GM12865 (cell line): Measurements from ENCODE around the gene KLHL29.
"Not testable (repeated sequence)": the region's sequence is repeated elsewhere in the genome, so short reads cannot be mapped to it uniquely, and the experiment has no call there.

Experiments used
- DNase-seq: peaks from one replicate; pipeline ENCODE4 v3.0.0; 2010; ENCODE audit warnings: low read depth
- H3K4me3 ChIP-seq: 2 replicates; pipeline ENCODE4 v1.5.1; 2011; ENCODE audit warnings: mild to moderate bottlenecking, low read depth, low read length, control low read depth
- CTCF ChIP-seq: IDR thresholded peaks from 2 replicates; pipeline ENCODE4 v1.5.1; 2011; ENCODE audit warnings: low read length, control low read depth, low read depth, inconsistent platforms; ENCODE audit not compliant: insufficient read depth; ENCODE audit errors: missing control alignments

The KLHL29 gene

GRCh38 chr2:23384551-23385343 lies at the start of gene KLHL29:
Gene KLHL29 (plus strand): TSS chr2:23385179. CDS start chr2:23562197, 177,018 bp downstream.
- H3K4me3 ChIP-seq = peak within 1 kb of the TSS; percentile 83
- TF ChIP-seq CTCF = no peak
- peak; percentile 84 for DNase-seq

GRCh38 chr2:23335550-23335949 lies 49.4 kb upstream of the KLHL29 start:
- TF ChIP-seq CTCF = no peak
- no peak for DNase-seq
- no peak overlapping the region for H3K4me3 ChIP-seq

- no peak for DNase-seq
- no peak for TF ChIP-seq CTCF
- H3K4me3 ChIP-seq = no peak overlapping the region
These were observed 42.9 kb upstream of the KLHL29 start for GRCh38 chr2:23342075-23342474.

- no peak for TF ChIP-seq CTCF
- peak; percentile 30 for DNase-seq
- no peak overlapping the region for H3K4me3 ChIP-seq
These were observed 39.0 kb upstream of the KLHL29 start for GRCh38 chr2:23346029-23346428.

- no peak for TF ChIP-seq CTCF
- DNase-seq = no peak
- H3K4me3 ChIP-seq = no peak overlapping the region
These were observed 38.2 kb upstream of the KLHL29 start for GRCh38 chr2:23346781-23347180.

- TF ChIP-seq CTCF = no peak
- no peak overlapping the region for H3K4me3 ChIP-seq
- DNase-seq = no peak
These were observed 37.4 kb upstream of the KLHL29 start for GRCh38 chr2:23347471-23348092.

- H3K4me3 ChIP-seq, DNase-seq: not testable (repeated sequence)
These were observed 36.9 kb upstream of the KLHL29 start for GRCh38 chr2:23348093-23348481.
